ENCODE data around the gene ROR2.

DNA sequence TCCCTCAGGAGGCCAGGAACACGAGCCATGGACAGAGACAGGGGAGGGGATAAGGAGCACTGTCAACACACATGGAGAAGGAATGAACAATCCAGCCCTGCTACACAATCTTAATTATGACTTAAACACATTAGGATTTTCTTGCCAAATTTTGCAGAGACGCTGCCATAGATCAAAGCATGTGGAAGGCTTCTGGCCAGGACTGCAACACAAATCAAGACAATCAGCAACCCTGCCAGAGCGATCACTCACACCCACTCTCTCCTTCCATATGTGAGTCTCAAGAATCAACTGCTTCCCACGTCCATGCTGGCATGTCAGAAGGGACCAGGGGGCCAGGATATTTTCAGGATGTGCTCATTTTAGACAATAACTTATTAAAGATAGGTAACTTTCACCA lies 85.6 kb downstream of the ROR2 start:
- TF ChIP-seq, protein P1, sequence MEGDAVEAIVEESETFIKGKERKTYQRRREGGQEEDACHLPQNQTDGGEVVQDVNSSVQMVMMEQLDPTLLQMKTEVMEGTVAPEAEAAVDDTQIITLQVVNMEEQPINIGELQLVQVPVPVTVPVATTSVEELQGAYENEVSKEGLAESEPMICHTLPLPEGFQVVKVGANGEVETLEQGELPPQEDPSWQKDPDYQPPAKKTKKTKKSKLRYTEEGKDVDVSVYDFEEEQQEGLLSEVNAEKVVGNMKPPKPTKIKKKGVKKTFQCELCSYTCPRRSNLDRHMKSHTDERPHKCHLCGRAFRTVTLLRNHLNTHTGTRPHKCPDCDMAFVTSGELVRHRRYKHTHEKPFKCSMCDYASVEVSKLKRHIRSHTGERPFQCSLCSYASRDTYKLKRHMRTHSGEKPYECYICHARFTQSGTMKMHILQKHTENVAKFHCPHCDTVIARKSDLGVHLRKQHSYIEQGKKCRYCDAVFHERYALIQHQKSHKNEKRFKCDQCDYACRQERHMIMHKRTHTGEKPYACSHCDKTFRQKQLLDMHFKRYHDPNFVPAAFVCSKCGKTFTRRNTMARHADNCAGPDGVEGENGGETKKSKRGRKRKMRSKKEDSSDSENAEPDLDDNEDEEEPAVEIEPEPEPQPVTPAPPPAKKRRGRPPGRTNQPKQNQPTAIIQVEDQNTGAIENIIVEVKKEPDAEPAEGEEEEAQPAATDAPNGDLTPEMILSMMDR (IDR thresholded peaks at IDR 0.05): no peak
- TF ChIP-seq POLR2A (IDR thresholded peaks at IDR 0.05): no peak

All from heart left ventricle (tissue), 13 donors.